Measurements from ENCODE around the gene ME3.

Gene ME3

GRCh38 chr11:86422371-86422770 lies 250.0 kb downstream of the ME3 start:
- Histone ChIP-seq H3K4ac (ENCODE audit: low read length) (no peak overlapping the region), H4K8ac (ENCODE audit: low read depth, low read length) (no peak overlapping the region), H3K23ac (ENCODE audit: low read depth, low read length, poor library complexity) (peak overlapping the region; percentile 29), H3K4me3 (ENCODE audit: low read length in 2 of 2) (no peak overlapping the region), H2BK120ac (ENCODE audit: low read depth, low read length) (no peak overlapping the region), H2AK5ac (ENCODE audit: low read depth, low read length) (no peak overlapping the region), H2BK15ac (ENCODE audit: low read length) (no peak overlapping the region), H2BK12ac (ENCODE audit: low read length) (no peak overlapping the region), H3K18ac (ENCODE audit: low read length) (no peak overlapping the region), H2AFZ (ENCODE audit: low read length) (no peak overlapping the region), H3K27ac (replicated peaks; ENCODE audit: low read length) (no peak overlapping the region), H3K9ac (ENCODE audit: low read depth, low read length, poor library complexity) (no peak overlapping the region), H3K79me1 (ENCODE audit: low read depth, low read length) (no peaks in the 10 kb centered on the region), H3K9me3 (replicated peaks in 1 of 2; ENCODE audit: control insufficient read depth in 2 of 2, insufficient read depth in 1 of 2, low read depth in 1 of 2, low read length in 2 of 2) (peaks cover 0 to 2% of the 10 kb centered on the region in 2 donors), H4K91ac (ENCODE audit: low read depth, low read length, poor library complexity) (no peak overlapping the region), H3K27me3 (ENCODE audit: control insufficient read depth in 3 of 3, insufficient read depth in 3 of 3, low read depth in 1 of 3, low read length in 3 of 3) (no peaks in the 10 kb centered on the region), H3K4me2 (ENCODE audit: insufficient read depth, low read length, poor library complexity, severe bottlenecking) (no peak overlapping the region), H3K14ac (ENCODE audit: low read length) (no peak overlapping the region), H3K36me3 (replicated peaks in 1 of 2; ENCODE audit: control insufficient read depth in 2 of 2, insufficient read depth in 2 of 2, low read length in 2 of 2) (no peaks in the 10 kb centered on the region), H2BK5ac (ENCODE audit: low read length) (no peak overlapping the region), H3K4me1 (ENCODE audit: control insufficient read depth in 2 of 2, insufficient read depth in 1 of 2, low read depth in 1 of 2, low read length in 2 of 2) (peaks cover 0 to 3% of the 10 kb centered on the region in 2 donors)
- no CpG with 5 or more reads among the region's 12 CpGs for WGBS, 2 donors (ENCODE audit: extremely low coverage in 2 of 2, insufficient read length in 2 of 2, insufficient replicate concordance in 1 of 2)
- DNase-seq (ENCODE audit: low spot score) = no peak

GRCh38 chr11:86421946-86422345 lies 250.5 kb downstream of the ME3 start:
- H3K14ac ChIP-seq (ENCODE audit: low read length) = no peak overlapping the region
- no peak overlapping the region for H2AFZ ChIP-seq (ENCODE audit: low read length)
- no peak overlapping the region for H3K4me3 ChIP-seq (ENCODE audit: low read length in 2 of 2)
- H2AK5ac ChIP-seq (ENCODE audit: low read depth, low read length) = no peak overlapping the region
- no peak overlapping the region for H3K9ac ChIP-seq (ENCODE audit: low read depth, low read length, poor library complexity)
- H2BK120ac ChIP-seq (ENCODE audit: low read depth, low read length) = no peak overlapping the region
- no peak overlapping the region for H3K18ac ChIP-seq (ENCODE audit: low read length)
- WGBS, 2 donors (ENCODE audit: extremely low coverage in 2 of 2, insufficient read length in 2 of 2, insufficient replicate concordance in 1 of 2) = no CpG with 5 or more reads among the region's 4 CpGs
- no peak overlapping the region for H2BK15ac ChIP-seq (ENCODE audit: low read length)
- no peak overlapping the region for H4K8ac ChIP-seq (ENCODE audit: low read depth, low read length)
- H3K4ac ChIP-seq (ENCODE audit: low read length) = no peak overlapping the region
- H3K27me3 ChIP-seq (ENCODE audit: control insufficient read depth in 3 of 3, insufficient read depth in 3 of 3, low read depth in 1 of 3, low read length in 3 of 3) = no peaks in the 10 kb centered on the region
- peaks cover 0 to 3% of the 10 kb centered on the region in 2 donors for H3K4me1 ChIP-seq (ENCODE audit: control insufficient read depth in 2 of 2, insufficient read depth in 1 of 2, low read depth in 1 of 2, low read length in 2 of 2)
- no peaks in the 10 kb centered on the region for H3K36me3 ChIP-seq (replicated peaks in 1 of 2; ENCODE audit: control insufficient read depth in 2 of 2, insufficient read depth in 2 of 2, low read length in 2 of 2)
- no peak overlapping the region for H2BK12ac ChIP-seq (ENCODE audit: low read length)
- DNase-seq (ENCODE audit: low spot score) = no peak
- no peak overlapping the region for H3K4me2 ChIP-seq (ENCODE audit: insufficient read depth, low read length, poor library complexity, severe bottlenecking)
- peak overlapping the region; percentile 29 for H3K23ac ChIP-seq (ENCODE audit: low read depth, low read length, poor library complexity)
- H4K91ac ChIP-seq (ENCODE audit: low read depth, low read length, poor library complexity) = no peak overlapping the region
- H3K27ac ChIP-seq (replicated peaks; ENCODE audit: low read length) = no peak overlapping the region
- H3K79me1 ChIP-seq (ENCODE audit: low read depth, low read length) = no peaks in the 10 kb centered on the region
- peaks cover 0 to 1% of the 10 kb centered on the region in 2 donors for H3K9me3 ChIP-seq (replicated peaks in 1 of 2; ENCODE audit: control insufficient read depth in 2 of 2, insufficient read depth in 1 of 2, low read depth in 1 of 2, low read length in 2 of 2)
- H2BK5ac ChIP-seq (ENCODE audit: low read length) = no peak overlapping the region

GRCh38 chr11:86418917-86419316 lies 253.5 kb downstream of the ME3 start:
- DNase-seq (ENCODE audit: low spot score) = no peak

GRCh38 chr11:86418513-86418912 lies 253.9 kb downstream of the ME3 start:
- 100% methylated on average over 2 of the region's 3 CpGs for WGBS, 2 donors (ENCODE audit: extremely low coverage in 2 of 2, insufficient read length in 2 of 2, insufficient replicate concordance in 1 of 2)

More at GRCh38 chr11:86418917-86419316, 253.5 kb downstream of the ME3 start:
- Histone ChIP-seq H3K4me3 (ENCODE audit: low read length in 2 of 2) (no peak overlapping the region), H2BK12ac (ENCODE audit: low read length) (no peak overlapping the region), H3K4me2 (ENCODE audit: insufficient read depth, low read length, poor library complexity, severe bottlenecking) (no peak overlapping the region), H3K27me3 (ENCODE audit: control insufficient read depth in 3 of 3, insufficient read depth in 3 of 3, low read depth in 1 of 3, low read length in 3 of 3) (no peaks in the 10 kb centered on the region), H2AFZ (ENCODE audit: low read length) (no peak overlapping the region), H3K36me3 (replicated peaks in 1 of 2; ENCODE audit: control insufficient read depth in 2 of 2, insufficient read depth in 2 of 2, low read length in 2 of 2) (no peaks in the 10 kb centered on the region), H3K27ac (replicated peaks; ENCODE audit: low read length) (no peak overlapping the region), H2AK5ac (ENCODE audit: low read depth, low read length) (no peak overlapping the region), H3K79me1 (ENCODE audit: low read depth, low read length) (no peaks in the 10 kb centered on the region), H3K9ac (ENCODE audit: low read depth, low read length, poor library complexity) (no peak overlapping the region), H2BK15ac (ENCODE audit: low read length) (no peak overlapping the region), H3K14ac (ENCODE audit: low read length) (no peak overlapping the region), H2BK120ac (ENCODE audit: low read depth, low read length) (no peak overlapping the region), H3K4me1 (ENCODE audit: control insufficient read depth in 2 of 2, insufficient read depth in 1 of 2, low read depth in 1 of 2, low read length in 2 of 2) (peaks cover 0 to 3% of the 10 kb centered on the region in 2 donors), H3K23ac (ENCODE audit: low read depth, low read length, poor library complexity) (no peak overlapping the region), H3K4ac (ENCODE audit: low read length) (no peak overlapping the region), H3K18ac (ENCODE audit: low read length) (no peak overlapping the region), H4K91ac (ENCODE audit: low read depth, low read length, poor library complexity) (no peak overlapping the region), H2BK5ac (ENCODE audit: low read length) (no peak overlapping the region), H4K8ac (ENCODE audit: low read depth, low read length) (no peak overlapping the region), H3K9me3 (replicated peaks in 1 of 2; ENCODE audit: control insufficient read depth in 2 of 2, insufficient read depth in 1 of 2, low read depth in 1 of 2, low read length in 2 of 2) (no peaks in the 10 kb centered on the region)
- WGBS, 2 donors (ENCODE audit: extremely low coverage in 2 of 2, insufficient read length in 2 of 2, insufficient replicate concordance in 1 of 2) = no CpG with 5 or more reads among the region's 2 CpGs

More at GRCh38 chr11:86418513-86418912, 253.9 kb downstream of the ME3 start:
- H4K8ac ChIP-seq (ENCODE audit: low read depth, low read length) = no peak overlapping the region
- no peak overlapping the region for H2BK15ac ChIP-seq (ENCODE audit: low read length)
- H3K9ac ChIP-seq (ENCODE audit: low read depth, low read length, poor library complexity) = no peak overlapping the region
- H2BK5ac ChIP-seq (ENCODE audit: low read length) = no peak overlapping the region
- no peaks in the 10 kb centered on the region for H3K79me1 ChIP-seq (ENCODE audit: low read depth, low read length)
- no peak overlapping the region for H3K4me2 ChIP-seq (ENCODE audit: insufficient read depth, low read length, poor library complexity, severe bottlenecking)
- no peak overlapping the region for H3K23ac ChIP-seq (ENCODE audit: low read depth, low read length, poor library complexity)
- H2AFZ ChIP-seq (ENCODE audit: low read length) = no peak overlapping the region
- H3K18ac ChIP-seq (ENCODE audit: low read length) = no peak overlapping the region
- H3K4ac ChIP-seq (ENCODE audit: low read length) = no peak overlapping the region
- no peaks in the 10 kb centered on the region for H3K36me3 ChIP-seq (replicated peaks in 1 of 2; ENCODE audit: control insufficient read depth in 2 of 2, insufficient read depth in 2 of 2, low read length in 2 of 2)
- H3K9me3 ChIP-seq (replicated peaks in 1 of 2; ENCODE audit: control insufficient read depth in 2 of 2, insufficient read depth in 1 of 2, low read depth in 1 of 2, low read length in 2 of 2) = no peaks in the 10 kb centered on the region
- no peaks in the 10 kb centered on the region for H3K27me3 ChIP-seq (ENCODE audit: control insufficient read depth in 3 of 3, insufficient read depth in 3 of 3, low read depth in 1 of 3, low read length in 3 of 3)
- H3K27ac ChIP-seq (replicated peaks; ENCODE audit: low read length) = no peak overlapping the region
- H2BK120ac ChIP-seq (ENCODE audit: low read depth, low read length) = no peak overlapping the region
- H2BK12ac ChIP-seq (ENCODE audit: low read length) = no peak overlapping the region
- H2AK5ac ChIP-seq (ENCODE audit: low read depth, low read length) = no peak overlapping the region
- H4K91ac ChIP-seq (ENCODE audit: low read depth, low read length, poor library complexity) = no peak overlapping the region
- H3K4me1 ChIP-seq (ENCODE audit: control insufficient read depth in 2 of 2, insufficient read depth in 1 of 2, low read depth in 1 of 2, low read length in 2 of 2) = peaks cover 0 to 3% of the 10 kb centered on the region in 2 donors
- no peak overlapping the region for H3K4me3 ChIP-seq (ENCODE audit: low read length in 2 of 2)
- H3K14ac ChIP-seq (ENCODE audit: low read length) = no peak overlapping the region
- no peak for DNase-seq (ENCODE audit: low spot score)

All from neuronal stem cell (in vitro differentiated cells).